Stimulated activated CD8-positive, alpha-beta memory T cell treated with anti-CD3 and anti-CD28 coated beads, Interleukin-4, amount 100 ng/mL, for 4 hours (primary cell): ENCODE measurements around the gene AP2A1.
"Not testable (repeated sequence)": the region's sequence is repeated elsewhere in the genome, so short reads cannot be mapped to it uniquely, and the experiment has no call there.

Experiments
- DNase-seq, 2 donors: peaks; one replicate each; pipeline ENCODE4 v3.0.0-alpha.2; 2020; ENCODE audit warnings: low read depth in 2 of 2, low spot score in 1 of 2

Gene AP2A1

DNA sequence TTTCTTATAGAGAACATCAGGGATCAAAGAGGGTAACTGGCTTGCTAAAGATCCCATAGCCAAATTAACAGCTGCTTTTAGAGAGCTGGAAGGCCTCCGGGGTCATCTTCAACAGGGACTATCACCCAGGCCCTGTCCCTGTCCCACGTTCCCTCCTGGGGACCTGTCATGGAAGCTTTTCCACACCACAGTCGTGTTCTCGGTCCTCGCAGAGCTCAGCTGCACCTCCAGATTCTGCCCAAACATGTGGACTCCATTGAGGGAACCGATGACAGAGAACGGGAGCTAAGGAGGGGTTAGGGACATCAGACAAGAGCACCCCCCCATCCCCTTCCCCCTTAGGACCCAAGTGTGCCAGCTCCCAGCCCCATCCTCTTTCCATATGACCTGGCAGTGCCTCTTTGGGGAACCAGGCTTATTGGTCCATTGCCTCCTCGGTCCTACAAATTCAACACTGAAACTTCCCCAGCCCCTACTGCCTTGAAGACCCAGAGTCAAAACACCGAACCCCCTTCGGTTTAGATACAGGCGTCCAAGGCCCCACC lies 45.7 kb downstream of the AP2A1 start:
- DNase-seq: no peak

DNA sequence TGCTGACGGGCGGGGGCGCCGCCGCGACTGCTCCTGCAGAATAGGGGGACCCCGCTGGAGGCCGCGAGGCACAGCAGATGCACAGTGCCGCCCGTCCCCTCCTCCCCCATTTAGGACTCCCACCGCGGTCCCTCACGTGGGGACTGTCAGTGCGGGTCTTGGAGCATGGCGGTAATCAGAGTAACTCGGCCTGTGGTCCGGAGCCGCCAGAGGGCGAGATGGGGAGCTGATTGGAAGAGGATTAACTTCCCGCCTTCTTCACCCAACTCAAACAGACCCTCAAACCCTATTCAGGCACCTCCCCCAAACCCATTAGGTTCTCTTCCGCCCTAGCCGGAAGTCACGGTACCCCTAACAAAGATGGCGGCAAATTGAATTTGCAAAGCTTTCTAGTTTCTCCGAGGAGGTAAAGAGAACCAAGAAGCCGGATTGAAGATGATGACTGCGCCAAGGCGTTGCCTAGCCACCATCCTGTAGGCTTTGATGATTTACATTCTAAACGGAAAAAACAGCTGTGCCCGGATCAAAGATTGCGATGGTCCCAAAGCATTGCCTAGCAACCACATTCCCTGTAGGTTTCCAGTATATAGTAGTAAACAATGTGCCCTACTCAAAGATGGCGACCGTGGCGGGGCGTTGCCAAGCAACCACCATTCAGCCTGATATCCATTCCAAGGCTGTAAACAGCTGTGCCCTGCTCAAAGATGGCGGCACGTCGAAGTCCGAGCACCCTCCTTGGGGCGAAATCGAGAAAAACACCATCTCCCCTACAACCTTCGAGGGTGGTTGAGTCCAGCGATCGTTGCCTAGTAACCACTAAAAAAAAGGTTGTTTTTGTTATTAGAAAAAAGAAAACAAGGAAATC lies 46.4 kb downstream of the AP2A1 start, which contains the start of gene FUZ:
Gene FUZ, minus strand, starts transcription at position 296 of the 865 bp plus-strand sequence. Its CDS starts 186 bp downstream, at position 110.
- peak; percentile 79 to 87 for DNase-seq

DNA sequence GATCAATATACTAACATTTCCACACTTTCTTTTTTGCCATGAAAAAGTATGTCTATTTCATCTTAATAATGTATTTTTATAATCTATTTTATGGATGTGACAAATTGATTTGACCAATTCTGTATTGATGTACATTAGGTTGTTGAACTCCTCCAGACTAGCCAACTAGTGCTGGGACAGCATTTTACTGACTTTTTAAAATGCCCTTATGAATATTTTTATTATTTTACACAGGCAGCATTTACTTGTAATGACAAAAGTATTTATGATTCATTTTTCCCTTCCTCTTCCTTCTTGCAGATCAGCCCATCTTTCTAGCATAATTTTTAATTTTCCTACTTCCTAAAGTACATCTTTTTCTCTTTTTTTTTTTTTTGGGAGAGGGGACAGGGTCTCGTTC lies 47.2 kb downstream of the AP2A1 start:
- no peak for DNase-seq

DNA sequence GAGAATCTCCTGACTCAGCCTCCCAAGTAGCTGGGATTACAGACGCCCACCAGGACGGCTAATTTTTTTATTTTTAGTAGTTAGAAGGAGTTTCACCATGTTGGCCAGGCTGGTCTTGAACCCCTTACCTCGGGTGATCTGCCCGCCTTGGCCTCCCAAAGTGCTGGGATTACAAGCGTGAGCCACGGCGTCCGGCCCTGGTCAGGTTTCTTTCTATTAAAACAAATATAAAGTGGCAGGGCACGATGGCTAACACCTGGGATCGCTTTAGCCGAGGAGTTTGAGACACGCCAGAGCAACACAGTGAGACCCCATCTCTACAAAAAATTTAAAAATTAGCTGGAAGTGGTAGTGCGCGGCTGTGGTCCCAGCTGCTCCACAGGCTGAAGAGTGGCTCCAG lies 49.8 kb downstream of the AP2A1 start:
- no peak for DNase-seq

DNA sequence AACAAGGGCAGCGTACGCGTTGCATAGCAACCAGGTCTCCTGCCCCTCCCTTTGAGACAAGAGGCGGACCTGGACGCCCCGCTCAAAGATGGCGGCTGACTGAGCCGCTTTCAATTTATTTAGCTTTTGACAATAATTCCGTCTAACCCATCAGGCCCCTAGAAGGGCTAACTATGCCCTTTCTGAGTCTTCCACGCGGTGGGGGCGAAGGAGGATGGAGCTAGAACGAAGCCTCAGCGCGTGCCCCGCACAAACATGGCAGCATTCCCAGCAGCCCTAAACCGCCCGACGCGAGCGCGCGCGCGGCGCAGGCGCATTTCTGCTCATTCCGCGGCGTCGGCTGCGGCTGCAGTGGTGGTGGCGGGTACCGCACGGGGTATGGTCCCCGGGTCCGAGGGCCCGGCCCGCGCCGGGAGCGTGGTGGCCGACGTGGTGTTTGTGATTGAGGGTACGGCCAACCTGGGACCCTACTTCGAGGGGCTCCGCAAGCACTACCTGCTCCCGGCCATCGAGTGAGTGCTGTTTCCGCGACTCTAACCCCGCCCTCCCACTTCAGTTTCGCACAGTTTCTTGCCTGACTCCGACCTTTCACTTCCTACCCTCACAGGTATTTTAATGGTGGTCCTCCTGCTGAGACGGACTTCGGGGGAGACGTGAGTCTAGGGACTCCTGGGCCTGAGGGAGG lies 51.3 kb downstream of the AP2A1 start, which contains the start of gene MED25:
Gene MED25, plus strand, starts transcription at position 326 of the 685 bp plus-strand sequence. Its CDS starts 53 bp downstream, at position 379.
- peak; percentile 64 to 75 for DNase-seq

DNA sequence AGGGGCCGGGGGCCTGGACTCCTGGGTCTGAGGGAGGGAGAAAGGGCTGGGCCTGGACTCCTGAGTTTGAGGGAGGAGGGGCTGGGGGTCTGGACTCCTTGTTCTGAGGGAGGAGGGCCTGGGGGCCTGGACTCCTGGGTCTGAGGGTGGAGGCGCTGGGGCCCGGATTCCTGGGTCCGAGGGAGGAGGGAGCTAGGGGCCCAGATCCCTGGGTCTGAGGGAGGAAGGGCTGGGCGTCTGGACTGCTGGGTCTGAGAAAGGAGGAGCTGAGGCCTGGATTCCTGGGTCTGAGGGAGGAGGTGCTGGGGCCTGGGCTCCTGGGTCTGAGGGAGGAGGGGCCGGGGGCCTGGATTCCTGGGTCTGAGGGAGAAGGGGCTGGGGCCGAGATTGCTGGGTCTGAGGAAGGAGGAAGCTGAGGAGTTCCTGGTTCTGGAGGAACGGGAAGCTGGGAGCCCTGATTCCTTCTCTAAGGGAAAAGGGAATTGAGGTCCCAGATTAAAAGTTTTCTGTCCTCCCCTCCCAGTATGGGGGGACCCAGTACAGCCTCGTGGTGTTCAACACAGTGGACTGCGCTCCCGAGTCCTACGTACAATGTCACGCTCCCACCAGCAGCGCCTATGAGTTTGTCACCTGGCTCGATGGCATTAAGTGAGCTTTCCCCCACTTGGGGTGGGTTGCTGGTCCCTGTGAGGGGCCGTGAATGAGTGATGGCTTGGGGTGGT lies 52.0 kb downstream of the AP2A1 start:
- no peak for DNase-seq

DNA sequence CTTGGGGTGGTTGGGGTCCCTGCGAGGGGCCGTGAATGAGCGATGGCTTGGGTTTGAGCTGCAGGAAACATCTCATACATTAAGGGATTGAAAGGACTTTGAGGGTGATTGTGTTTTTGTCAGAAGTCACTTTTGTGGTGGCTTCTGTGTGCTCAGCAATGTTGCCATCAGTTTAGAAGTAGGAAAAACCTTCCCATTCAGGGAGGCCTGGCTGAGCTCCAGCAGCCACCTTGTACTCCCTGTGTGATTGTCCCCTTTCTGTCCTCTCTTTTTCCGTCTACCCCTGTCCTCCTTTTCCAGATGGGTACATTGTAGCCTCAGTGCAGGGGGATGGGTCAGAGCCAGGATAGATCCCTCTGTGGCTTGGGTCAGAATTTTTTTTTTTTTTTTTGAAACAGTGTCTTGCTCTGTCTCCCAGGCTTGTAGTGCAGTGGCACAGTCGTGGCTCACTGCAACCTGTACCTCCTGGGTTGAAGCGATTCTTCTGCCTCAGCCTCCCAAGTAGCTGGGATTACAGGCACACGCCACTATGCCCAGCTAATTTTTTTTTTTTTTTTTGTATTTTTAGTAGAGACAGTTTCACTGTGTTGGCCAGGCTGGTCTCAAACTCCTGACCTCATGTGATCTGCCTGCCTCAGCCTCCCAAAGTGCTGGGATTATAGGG lies 52.8 kb downstream of the AP2A1 start:
- DNase-seq: not testable (repeated sequence)

DNA sequence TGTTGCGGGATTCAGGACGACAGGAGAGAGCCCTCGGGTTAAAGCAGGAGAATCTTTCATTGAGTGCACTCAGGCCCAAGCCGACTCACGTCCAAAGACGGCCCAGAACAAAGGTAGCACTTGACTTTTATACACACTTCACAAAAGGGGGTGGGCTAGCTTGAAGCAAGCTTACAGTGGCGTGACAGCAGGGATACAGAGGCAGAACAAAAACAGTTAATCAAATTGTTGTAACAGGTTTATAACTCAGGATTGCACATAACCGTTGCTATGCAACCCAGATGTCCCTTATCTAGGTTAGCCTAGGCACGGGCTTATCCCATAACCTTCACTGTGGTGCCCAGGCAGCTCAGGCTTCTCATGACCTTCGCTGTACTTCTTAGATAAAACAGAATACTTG lies 53.3 kb downstream of the AP2A1 start:
- no peak for DNase-seq

DNA sequence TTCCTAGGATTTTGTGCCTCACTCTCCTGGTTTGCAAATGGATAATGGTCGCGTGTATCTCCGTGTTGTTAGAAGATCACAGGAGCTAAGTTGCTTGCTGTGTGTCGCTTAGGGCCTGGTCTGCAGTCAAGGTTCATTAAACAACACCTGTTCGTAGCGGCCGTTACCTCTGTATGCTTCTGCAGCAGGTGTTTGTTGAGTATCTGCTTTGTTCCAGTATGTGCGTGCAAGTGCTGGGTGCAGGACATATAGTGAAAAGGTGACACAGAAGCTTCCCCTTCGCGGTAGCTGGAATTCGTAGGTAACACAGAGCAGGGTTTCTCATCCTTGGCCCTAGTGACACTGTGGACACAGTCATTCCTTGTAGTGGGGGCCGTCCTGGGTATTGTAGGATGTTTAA lies 56.7 kb downstream of the AP2A1 start:
- no peak for DNase-seq

DNA sequence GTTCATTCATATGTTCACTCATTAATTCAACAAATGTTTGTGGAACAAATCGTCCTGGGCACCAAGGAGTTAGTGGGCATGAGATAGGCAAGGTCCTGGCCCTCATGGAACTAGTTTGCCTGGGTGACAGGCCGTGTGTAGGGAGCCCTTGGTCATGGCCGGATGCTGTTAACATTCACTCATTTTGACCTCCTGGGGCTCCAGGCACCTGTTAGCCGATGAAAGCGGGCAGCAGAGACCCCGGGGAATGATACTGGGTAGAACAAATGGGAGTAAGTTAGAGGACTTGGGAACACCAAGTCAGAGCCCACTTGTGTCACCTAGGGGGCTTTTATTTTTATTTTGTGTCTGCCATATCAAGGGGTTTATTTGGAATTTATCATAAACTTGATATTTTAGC lies 57.9 kb downstream of the AP2A1 start:
- DNase-seq: no peak

DNA sequence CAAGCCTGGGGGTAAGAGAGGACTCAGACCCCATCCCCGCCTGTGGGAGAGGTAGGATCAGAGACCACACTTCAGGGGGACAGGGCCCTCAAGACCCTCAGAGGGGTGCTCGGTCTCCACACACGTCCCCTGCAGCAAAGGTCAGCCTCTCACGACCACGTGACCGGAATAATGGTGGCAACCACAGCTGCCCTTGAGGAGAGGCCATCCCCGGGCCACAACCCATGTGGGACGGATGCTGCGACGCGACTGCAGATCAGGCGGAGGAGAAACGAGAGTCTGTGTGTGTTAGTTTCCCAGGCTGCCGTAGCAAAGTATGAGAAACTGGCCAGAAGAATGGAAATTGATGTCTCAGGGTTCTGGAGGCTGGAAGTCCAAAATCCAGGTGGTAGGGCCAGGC lies 60.2 kb downstream of the AP2A1 start:
- no peak for DNase-seq

DNA sequence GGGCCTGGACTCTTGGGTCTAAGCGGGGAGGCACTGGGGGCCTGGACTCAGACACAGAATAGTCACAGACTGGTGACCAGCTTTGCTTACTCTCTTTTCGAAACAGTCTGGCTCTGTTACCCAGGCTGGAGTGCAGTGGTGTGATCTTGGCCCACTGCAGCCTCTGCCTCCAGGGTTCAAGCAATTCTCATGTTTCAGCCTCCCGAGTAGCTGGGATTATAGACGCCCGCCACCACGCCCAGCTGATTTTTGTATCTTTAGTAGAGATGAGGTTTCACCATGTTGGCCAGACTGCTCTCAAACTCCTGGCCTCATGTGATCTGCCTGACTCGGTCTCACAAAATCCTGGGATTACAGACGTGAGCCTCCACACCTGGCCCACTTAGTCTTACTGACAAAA lies 62.4 kb downstream of the AP2A1 start:
- no peak for DNase-seq

DNA sequence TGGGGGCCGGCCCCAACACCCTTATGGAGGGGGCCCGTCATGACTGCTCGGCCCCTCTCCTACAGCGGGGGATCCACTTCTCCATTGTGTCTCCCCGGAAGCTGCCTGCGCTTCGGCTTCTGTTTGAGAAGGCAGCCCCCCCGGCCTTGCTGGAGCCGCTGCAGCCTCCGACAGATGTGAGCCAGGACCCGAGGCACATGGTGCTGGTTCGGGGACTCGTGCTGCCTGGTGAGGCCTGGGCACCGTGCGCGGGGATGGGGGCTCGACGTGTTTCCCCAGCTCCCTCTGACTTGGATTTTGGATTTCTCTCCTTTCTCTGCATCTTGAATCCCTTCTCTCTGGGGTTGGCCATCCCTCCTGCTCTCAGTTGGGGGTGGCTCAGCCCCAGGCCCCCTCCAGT lies 62.9 kb downstream of the AP2A1 start:
- no peak for DNase-seq

DNA sequence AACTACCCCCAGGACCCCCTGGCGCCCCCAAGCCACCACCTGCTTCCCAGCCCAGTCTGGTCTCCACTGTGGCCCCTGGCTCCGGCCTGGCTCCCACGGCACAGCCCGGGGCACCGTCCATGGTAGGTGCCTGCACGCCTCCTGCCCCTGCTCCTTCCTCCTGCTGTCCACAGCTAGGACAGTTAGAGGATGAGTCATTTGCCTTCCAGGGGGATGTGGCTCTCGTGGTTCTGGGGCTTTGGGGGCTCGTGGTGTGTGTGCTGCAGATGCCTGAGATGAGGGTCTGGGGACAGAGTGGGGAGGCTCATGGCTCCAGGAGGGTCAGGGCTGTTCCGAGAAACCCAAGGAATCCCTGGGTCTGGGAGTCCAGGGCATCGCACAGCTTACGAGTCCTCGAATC lies 64.0 kb downstream of the AP2A1 start:
- DNase-seq: no peak

DNA sequence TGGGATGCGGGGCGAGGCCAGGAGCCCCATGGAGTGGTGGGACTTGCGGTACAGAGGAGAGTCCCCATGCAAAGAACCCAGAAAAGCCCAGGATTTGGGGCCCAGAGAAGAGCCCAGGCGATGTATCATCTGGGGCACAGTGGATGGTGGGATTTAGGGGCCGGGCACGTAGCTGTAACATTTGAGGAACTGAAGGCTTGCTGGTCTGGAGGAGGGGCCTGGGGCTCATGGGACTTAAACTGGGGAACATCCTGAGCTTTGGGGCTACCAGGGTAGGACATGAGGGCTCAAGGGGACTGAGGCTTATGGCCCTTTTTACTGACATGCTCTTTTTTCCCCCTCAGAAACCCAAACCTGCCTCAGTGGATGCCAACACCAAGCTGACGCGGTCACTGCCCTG lies 64.8 kb downstream of the AP2A1 start:
- DNase-seq: no peak

DNA sequence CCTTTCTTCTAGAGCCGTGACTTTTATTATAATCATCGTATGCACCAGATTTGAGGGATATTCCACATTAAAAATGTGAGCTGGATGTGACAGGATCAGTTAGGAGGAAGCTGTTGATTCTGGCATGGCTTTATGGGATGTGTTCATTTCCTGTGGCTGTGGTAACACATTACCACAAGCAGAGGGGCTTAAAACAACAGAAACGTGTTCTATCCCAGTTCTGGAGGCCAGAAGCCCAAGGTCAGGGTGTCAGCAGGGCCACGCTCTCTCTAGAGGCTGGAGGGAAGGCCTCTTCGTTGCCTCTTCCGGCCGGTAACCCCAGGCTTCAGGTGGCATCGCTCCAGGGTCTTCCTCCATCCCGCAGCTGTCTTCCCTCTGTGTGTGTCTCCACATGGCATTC lies 65.8 kb downstream of the AP2A1 start:
- DNase-seq: no peak

DNA sequence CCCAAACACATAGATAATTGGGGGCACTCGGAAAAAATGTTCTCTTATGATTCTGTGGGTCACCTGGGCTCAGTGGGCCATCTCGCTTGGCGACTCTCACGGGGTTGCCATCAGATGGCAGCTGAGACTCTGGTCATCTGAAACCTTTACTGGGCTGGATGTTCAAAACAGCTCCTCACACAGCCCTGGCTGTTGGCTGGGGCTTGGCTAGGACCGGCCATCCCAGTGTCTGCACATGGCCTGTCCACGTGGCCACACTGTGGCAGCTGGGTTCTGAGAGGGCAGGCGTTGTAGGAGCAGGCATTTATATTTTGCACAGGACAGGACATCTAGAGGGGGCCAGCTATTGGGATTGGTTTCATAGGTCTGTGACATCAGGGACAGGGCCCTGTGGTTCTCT lies 66.8 kb downstream of the AP2A1 start:
- DNase-seq: no peak

DNA sequence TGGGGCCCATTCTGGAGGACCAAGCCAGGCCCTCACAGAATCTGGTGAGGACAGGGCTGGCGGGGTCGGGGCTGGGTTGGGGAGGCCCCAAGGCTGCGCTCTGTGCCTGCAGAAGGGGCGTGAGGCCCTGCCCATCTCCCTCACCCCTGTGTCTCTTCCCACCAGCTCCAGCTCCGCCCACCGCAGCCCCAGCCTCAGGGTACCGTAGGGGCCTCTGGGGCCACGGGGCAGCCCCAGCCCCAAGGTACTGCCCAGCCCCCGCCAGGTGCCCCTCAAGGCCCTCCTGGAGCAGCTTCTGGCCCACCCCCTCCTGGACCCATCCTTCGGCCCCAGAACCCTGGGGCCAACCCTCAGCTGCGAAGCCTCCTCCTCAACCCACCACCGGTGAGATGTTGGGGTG lies 68.8 kb downstream of the AP2A1 start:
- DNase-seq: no peak

DNA sequence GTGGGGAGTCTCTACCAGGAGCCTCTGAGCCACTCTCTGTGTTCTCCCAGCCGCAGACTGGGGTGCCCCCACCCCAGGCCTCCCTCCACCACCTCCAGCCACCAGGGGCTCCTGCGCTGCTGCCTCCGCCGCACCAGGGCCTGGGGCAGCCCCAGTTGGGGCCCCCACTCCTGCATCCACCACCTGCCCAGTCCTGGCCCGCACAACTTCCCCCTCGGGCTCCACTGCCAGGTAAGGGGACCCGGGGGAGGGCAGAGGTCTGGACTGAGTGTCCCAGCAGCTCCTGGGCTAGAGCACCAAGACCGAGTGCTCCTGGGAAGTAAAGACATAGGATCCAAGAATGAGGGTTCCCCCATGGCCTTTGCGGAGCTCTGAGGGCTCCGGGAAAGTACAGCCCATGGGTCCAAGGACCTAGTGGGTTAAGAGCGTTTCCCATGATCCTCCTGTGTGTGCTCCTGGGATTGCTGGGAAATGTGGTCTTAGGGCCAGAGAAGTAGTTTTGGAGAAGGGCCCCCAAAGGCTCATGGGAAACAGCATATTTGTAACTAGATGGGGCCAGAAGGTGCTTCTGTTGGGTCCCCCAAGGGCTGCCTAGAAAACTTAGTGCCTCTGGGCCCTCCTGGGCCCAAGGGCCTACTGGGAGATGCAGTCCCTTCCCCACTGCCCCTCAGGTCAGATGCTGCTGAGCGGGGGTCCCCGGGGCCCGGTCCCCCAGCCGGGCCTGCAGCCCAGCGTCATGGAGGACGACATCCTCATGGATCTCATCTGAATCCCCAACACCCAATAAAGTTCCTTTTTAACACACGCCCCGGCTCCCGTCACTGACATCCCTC lies 69.6 kb downstream of the AP2A1 start:
- no peak for DNase-seq

DNA sequence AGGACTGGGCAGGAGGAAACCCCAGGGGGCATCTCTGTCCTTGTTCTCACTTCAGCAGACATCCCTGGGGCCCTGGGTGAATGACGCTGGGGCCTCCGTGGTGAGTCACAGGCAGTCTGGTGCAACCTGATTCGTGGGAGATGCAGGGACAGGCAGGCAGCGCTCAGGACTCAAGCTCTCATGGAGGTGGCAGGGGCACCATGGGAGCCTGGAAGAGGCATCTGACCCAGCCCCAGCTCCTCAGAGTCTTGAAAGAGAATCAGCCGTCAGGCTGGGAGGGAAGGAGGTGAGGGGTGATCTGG lies 70.2 kb downstream of the AP2A1 start:
- no peak for DNase-seq
